ENCODE data around the gene COG8. TPM values are rescaled to one million over a fixed set of nuclear protein-coding genes. Genes with fewer than 3 reads are reported as not detected.

The COG8 gene
- polyA plus RNA-seq, 3 donors, result 11.9 to 24.1 (median 21.6) TPM

GRCh38 chr16:69321080-69321479 is 18.3 kb downstream of the COG8 start:
- 98% methylated on average over 22 of the region's 22 CpGs for WGBS (ENCODE audit: insufficient coverage)
- H3K27ac Mint-ChIP-seq, result no peak overlapping the region

GRCh38 chr16:69320740-69321073 is 18.7 kb downstream of the COG8 start:
- peaks cover 6% of the 10 kb centered on the region for H3K4me1 Mint-ChIP-seq
- Histone ChIP-seq H3K4me1 (ENCODE audit: control insufficient read depth in 1 of 2, insufficient read depth in 2 of 2, low read length in 2 of 2) (no peaks in the 10 kb centered on the region), H3K27me3 (ENCODE audit: control insufficient read depth in 2 of 2, insufficient read depth in 2 of 2, low read length in 2 of 2) (no peaks in the 10 kb centered on the region), H3K79me2 (ENCODE audit: insufficient read depth, low read length) (peaks cover 49% of the 10 kb centered on the region), H2AFZ (ENCODE audit: insufficient read depth, low read depth, low read length, poor library complexity, severe bottlenecking) (no peak overlapping the region), H3K4me2 (replicated peaks; ENCODE audit: extremely low read depth, low read length, poor library complexity, severe bottlenecking) (no peak overlapping the region), H4K20me1 (ENCODE audit: insufficient read depth, low read length) (peaks cover 86% of the 10 kb centered on the region), H3K9ac (ENCODE audit: insufficient read depth, low read length, poor library complexity, severe bottlenecking) (no peak overlapping the region), H3K36me3 (replicated peaks in 1 of 2; ENCODE audit: control insufficient read depth in 1 of 2, insufficient read depth in 2 of 2, low read length in 2 of 2) (peaks cover 88 to 100% of the 10 kb centered on the region in 2 donors), H3K4me3 (replicated peaks in 1 of 3; ENCODE audit: low read depth in 2 of 3, low read length in 3 of 3) (no peak overlapping the region), H3K9me3 (replicated peaks in 1 of 2; ENCODE audit: control insufficient read depth in 1 of 2, insufficient read depth in 1 of 2, low read length in 2 of 2) (no peaks in the 10 kb centered on the region), H3K27ac (ENCODE audit: low read depth in 1 of 2, low read length in 2 of 2) (no peak overlapping the region)
- TF ChIP-seq CTCF (IDR thresholded peaks at IDR 0.05), result no peak
- H3K4me3 Mint-ChIP-seq, result no peak overlapping the region
- H3K36me3 Mint-ChIP-seq, result peaks cover 83 to 99% of the 10 kb centered on the region in 2 donors
- H3K9me3 Mint-ChIP-seq, result peaks cover 0 to 1% (median 0%) of the 10 kb centered on the region in 7 donors
- H3K27ac Mint-ChIP-seq, result no peak overlapping the region
- 95% methylated on average over 12 of the region's 13 CpGs for WGBS (ENCODE audit: insufficient coverage)
- DNase-seq, result no peak
- H3K27me3 Mint-ChIP-seq (ENCODE audit: low read depth in 3 of 3), result peaks cover 0 to 1% (median 0%) of the 10 kb centered on the region in 3 donors
- intact Hi-C loops (cut with micrococcal nuclease), result no loop called here

More at GRCh38 chr16:69321080-69321479, 18.3 kb downstream of the COG8 start:
- H3K36me3 Mint-ChIP-seq, result peaks cover 83 to 99% of the 10 kb centered on the region in 2 donors
- DNase-seq, result no peak
- no peaks in the 10 kb centered on the region for H3K4me1 ChIP-seq (ENCODE audit: control insufficient read depth in 1 of 2, insufficient read depth in 2 of 2, low read length in 2 of 2)
- peaks cover 0 to 1% (median 0%) of the 10 kb centered on the region in 3 donors for H3K27me3 Mint-ChIP-seq (ENCODE audit: low read depth in 3 of 3)
- no peak overlapping the region for H3K4me3 Mint-ChIP-seq
- no peak for TF ChIP-seq CTCF (IDR thresholded peaks at IDR 0.05)
- no peaks in the 10 kb centered on the region for H3K9me3 Mint-ChIP-seq
- H3K4me2 ChIP-seq (replicated peaks; ENCODE audit: extremely low read depth, low read length, poor library complexity, severe bottlenecking), result no peak overlapping the region
- peaks cover 49% of the 10 kb centered on the region for H3K79me2 ChIP-seq (ENCODE audit: insufficient read depth, low read length)
- no peaks in the 10 kb centered on the region for H3K9me3 ChIP-seq (replicated peaks in 1 of 2; ENCODE audit: control insufficient read depth in 1 of 2, insufficient read depth in 1 of 2, low read length in 2 of 2)
- H3K27ac ChIP-seq (ENCODE audit: low read depth in 1 of 2, low read length in 2 of 2), result no peak overlapping the region
- no peaks in the 10 kb centered on the region for H3K27me3 ChIP-seq (ENCODE audit: control insufficient read depth in 2 of 2, insufficient read depth in 2 of 2, low read length in 2 of 2)
- H4K20me1 ChIP-seq (ENCODE audit: insufficient read depth, low read length), result peaks cover 86% of the 10 kb centered on the region
- no peak overlapping the region for H2AFZ ChIP-seq (ENCODE audit: insufficient read depth, low read depth, low read length, poor library complexity, severe bottlenecking)
- peaks cover 88 to 100% of the 10 kb centered on the region in 2 donors for H3K36me3 ChIP-seq (replicated peaks in 1 of 2; ENCODE audit: control insufficient read depth in 1 of 2, insufficient read depth in 2 of 2, low read length in 2 of 2)
- H3K4me1 Mint-ChIP-seq, result peaks cover 6% of the 10 kb centered on the region
- H3K9ac ChIP-seq (ENCODE audit: insufficient read depth, low read length, poor library complexity, severe bottlenecking), result no peak overlapping the region
- intact Hi-C loops (cut with micrococcal nuclease), result no loop called here
- H3K4me3 ChIP-seq (replicated peaks in 1 of 3; ENCODE audit: low read depth in 2 of 3, low read length in 3 of 3), result no peak overlapping the region
